Esophagus muscularis mucosa (tissue), 4 donors: ENCODE measurements around the gene SORCS2. TPM values are rescaled to one million over a fixed set of nuclear protein-coding genes. Genes with fewer than 3 reads are reported as not detected.

Experiments
- DNase-seq: peaks from one replicate; pipeline ENCODE4 v3.0.0-alpha.2; 2017; ENCODE audit errors: extremely low spot score
- H3K27ac ChIP-seq, 4 donors: fragments of 200-600 bp; sonication (generic); replicated peaks in 1 of 4; 1 replicate in 3 of 4; 2 replicates in 1 of 4; pipeline ENCODE4 v1.5.1; 2016 to 2019; ENCODE audit warnings: mild to moderate bottlenecking in 1 of 4
- H3K27me3 ChIP-seq, 4 donors: fragments of 200-600 bp; sonication (generic); one replicate each; pipeline versions ENCODE4 v1.5.1 to v1.6.0; 2016 to 2019
- H3K36me3 ChIP-seq, 4 donors: fragments of 200-600 bp; sonication (generic); one replicate each; pipeline ENCODE4 v1.5.1; 2016 to 2019
- H3K4me1 ChIP-seq, 4 donors: fragments of 200-600 bp; sonication (generic); one replicate each; pipeline ENCODE4 v1.5.1; 2016 to 2019
- H3K4me3 ChIP-seq, 4 donors: fragments of 200-600 bp; sonication (generic); 1 replicate in 2 of 4; 2 replicates in 2 of 4; pipeline ENCODE4 v1.5.1; 2016 to 2019; ENCODE audit warnings: mild to moderate bottlenecking in 4 of 4, moderate library complexity in 1 of 4
- H3K9me3 ChIP-seq, 4 donors: fragments of 200-600 bp; sonication (generic); 1 replicate in 3 of 4; 2 replicates in 1 of 4; pipeline ENCODE4 v1.5.1; 2016 to 2019
- CTCF ChIP-seq, 3 experiments: fragments of 200-600 bp in 2 of 3; fragments of 450-650 bp in 1 of 3; sonication (generic) in 2 of 3; IDR thresholded peaks; one replicate each; pipeline ENCODE4 v1.5.1; 2017 to 2019; ENCODE audit warnings: antibody characterized with exemption in 3 of 3, mild to moderate bottlenecking in 2 of 3, moderate library complexity in 1 of 3
- EP300 ChIP-seq: sonication (generic); formaldehyde crosslinking; IDR thresholded peaks from one replicate; pipeline ENCODE4 v1.6.1; 2017; ENCODE audit warnings: antibody characterized with exemption
- POLR2A ChIP-seq: fragments of 450-650 bp; IDR thresholded peaks from one replicate; pipeline ENCODE4 v1.6.1; 2017; ENCODE audit warnings: antibody characterized with exemption, moderate library complexity, mild to moderate bottlenecking, low read depth
- POLR2AphosphoS5 ChIP-seq, 2 donors: sonication (generic); formaldehyde crosslinking; IDR thresholded peaks; one replicate each; pipeline ENCODE4 v1.6.1; 2017; ENCODE audit warnings: antibody characterized with exemption in 2 of 2
- WGBS: methylation state at CpG from one replicate; pipeline ENCODE4 v1.1.5; 2018; 5-methylcytosine and 5-hydroxymethylcytosine counted together
- intact Hi-C: fragments of 100-400 bp; cut with DNase I; formaldehyde crosslinking; loops from one replicate; pipeline ENCODE4 v1.15.1; 2023
- total RNA-seq, 4 donors: library from RNA; depleted of rRNA; stranded (reverse); fragments of >200 nt; gene quantifications; one replicate each; pipeline versions ENCODE4 v1.1.0 to v1.2.1, GENCODE V29; 2016

The SORCS2 gene
- total RNA-seq, 4 donors from 2014 or later, result 3.3 to 10.1 (median 4.3) TPM

GRCh38 chr4:7423391-7423790 lies 231.1 kb downstream of the SORCS2 start:
- intact Hi-C loops, result no loop called here
- Histone ChIP-seq H3K9me3 (no peaks in the 10 kb centered on the region), H3K4me3 (no peak overlapping the region), H3K4me1 (peaks cover 0 to 29% (median 18%) of the 10 kb centered on the region in 4 donors), H3K27me3 (no peaks in the 10 kb centered on the region), H3K27ac (no peak overlapping the region), H3K36me3 (no peaks in the 10 kb centered on the region)
- WGBS, result 100% methylated on average over 3 of the region's 5 CpGs
- TF ChIP-seq POLR2AphosphoS5 (IDR thresholded peaks at IDR 0.05), result no peak
- no peak for TF ChIP-seq CTCF (IDR thresholded peaks at IDR 0.05)
- TF ChIP-seq EP300, result no peak
- TF ChIP-seq POLR2A, result no peak
- DNase-seq, result no peak

GRCh38 chr4:7423801-7424552 lies 231.6 kb downstream of the SORCS2 start:
- peaks cover 0 to 30% (median 20%) of the 10 kb centered on the region in 4 donors for H3K4me1 ChIP-seq
- no peak for TF ChIP-seq EP300
- TF ChIP-seq POLR2AphosphoS5 (IDR thresholded peaks at IDR 0.05), result no peak
- H3K4me3 ChIP-seq, result no peak overlapping the region
- 73% methylated on average over 7 of the region's 17 CpGs for WGBS
- no peaks in the 10 kb centered on the region for H3K27me3 ChIP-seq
- intact Hi-C loops, result no loop called here
- H3K27ac ChIP-seq, result no peak overlapping the region
- DNase-seq, result no peak
- H3K36me3 ChIP-seq, result no peaks in the 10 kb centered on the region
- H3K9me3 ChIP-seq, result no peaks in the 10 kb centered on the region

- intact Hi-C loops, result no loop called here
- 85% methylated on average over 14 of the region's 18 CpGs for WGBS
Observed at GRCh38 chr4:7424553-7425111, 232.3 kb downstream of the SORCS2 start.

GRCh38 chr4:7425124-7425523 lies 232.8 kb downstream of the SORCS2 start:
- no peak overlapping the region for H3K27ac ChIP-seq
- no peaks in the 10 kb centered on the region for H3K9me3 ChIP-seq
- H3K4me1 ChIP-seq, result peaks cover 0 to 26% (median 16%) of the 10 kb centered on the region in 4 donors
- no peaks in the 10 kb centered on the region for H3K36me3 ChIP-seq
- 89% methylated on average over 11 of the region's 13 CpGs for WGBS
- H3K27me3 ChIP-seq, result no peaks in the 10 kb centered on the region
- intact Hi-C loops, result no loop called here
- no peak overlapping the region for H3K4me3 ChIP-seq
- no peak for TF ChIP-seq POLR2A
- no peak for TF ChIP-seq POLR2AphosphoS5 (IDR thresholded peaks at IDR 0.05)
- TF ChIP-seq CTCF (IDR thresholded peaks at IDR 0.05), result no peak
- no peak for TF ChIP-seq EP300
- DNase-seq, result no peak

More at GRCh38 chr4:7424553-7425111, 232.3 kb downstream of the SORCS2 start:
- H3K9me3 ChIP-seq, result no peaks in the 10 kb centered on the region
- H3K4me1 ChIP-seq, result peaks cover 0 to 26% (median 16%) of the 10 kb centered on the region in 4 donors
- no peak overlapping the region for H3K27ac ChIP-seq
- TF ChIP-seq POLR2AphosphoS5 (IDR thresholded peaks at IDR 0.05), result no peak
- no peak for TF ChIP-seq POLR2A
- no peak for TF ChIP-seq CTCF (IDR thresholded peaks at IDR 0.05)
- no peak for TF ChIP-seq EP300
- DNase-seq, result no peak
- H3K4me3 ChIP-seq, result no peak overlapping the region
- H3K36me3 ChIP-seq, result no peaks in the 10 kb centered on the region
- H3K27me3 ChIP-seq, result no peaks in the 10 kb centered on the region

GRCh38 chr4:7425591-7426468 lies 233.5 kb downstream of the SORCS2 start:
- Histone ChIP-seq H3K4me1 (peaks cover 0 to 29% (median 10%) of the 10 kb centered on the region in 4 donors), H3K4me3 (no peak overlapping the region), H3K36me3 (no peaks in the 10 kb centered on the region), H3K9me3 (no peaks in the 10 kb centered on the region), H3K27ac (no peak overlapping the region), H3K27me3 (no peaks in the 10 kb centered on the region)
- no peak for DNase-seq
- WGBS, result 90% methylated on average over 20 of the region's 28 CpGs
- no peak for TF ChIP-seq EP300
- intact Hi-C loops, result no loop called here
